HL-60 (cell line): Measurements from ENCODE around the gene CD3E.

ENCODE experiments used
- DNase-seq, 2 experiments: peaks; one replicate each; pipeline ENCODE4 v3.0.0-alpha.2; 2010 to 2020; ENCODE audit warnings: low read depth in 1 of 2, low spot score in 1 of 2
- H3K27ac ChIP-seq: fragments of 250-450 bp; sonication (Bioruptor Pico); replicated peaks from 2 replicates; pipeline ENCODE4 v1.5.1; 2020; ENCODE audit warnings: mild to moderate bottlenecking, moderate library complexity
- H3K27me3 ChIP-seq: fragments of 250-450 bp; sonication (Bioruptor Pico); 2 replicates; pipeline ENCODE4 v1.5.1; 2021; ENCODE audit warnings: mild to moderate bottlenecking, moderate library complexity; ENCODE audit not compliant: insufficient read depth, poor library complexity, severe bottlenecking
- H3K4me3 ChIP-seq: replicated peaks from 2 replicates; pipeline ENCODE4 v1.5.1; 2011; ENCODE audit warnings: mild to moderate bottlenecking, control low read depth, low read length; ENCODE audit not compliant: insufficient read depth
- CTCF ChIP-seq: IDR thresholded peaks from one replicate; pipeline ENCODE4 v1.5.1; 2011; ENCODE audit warnings: low read length, control low read depth, inconsistent platforms; ENCODE audit not compliant: insufficient read depth
- GABPA ChIP-seq: IDR thresholded peaks from 2 replicates; pipeline ENCODE4 v1.6.1; 2012; ENCODE audit warnings: low read depth
- POLR2AphosphoS5 ChIP-seq: IDR thresholded peaks from 2 replicates; pipeline ENCODE4 v1.6.1; 2012; ENCODE audit warnings: low read depth
- REST ChIP-seq: IDR thresholded peaks from 2 replicates; pipeline ENCODE4 v1.6.1; 2012; ENCODE audit warnings: low read depth; ENCODE audit not compliant: insufficient replicate concordance
- SPI1 ChIP-seq: IDR thresholded peaks from 2 replicates; pipeline ENCODE4 v1.6.1; 2012; ENCODE audit warnings: low read depth, mild to moderate bottlenecking, borderline replicate concordance

The CD3E gene

GRCh38 chr11:118325283-118325682 lies 20.8 kb downstream of the CD3E start:
- Histone ChIP-seq H3K4me3 (no peak overlapping the region), H3K27ac (no peak overlapping the region), H3K27me3 (no peaks in the 10 kb centered on the region)
- DNase-seq: no peak
- TF ChIP-seq CTCF (no peak), GABPA (no peak), SPI1 (no peak), POLR2AphosphoS5 (no peak), REST (no peak)

- no peak overlapping the region for H3K4me3 ChIP-seq
- H3K27ac ChIP-seq: no peak overlapping the region
- no peak for DNase-seq
- TF ChIP-seq POLR2AphosphoS5 (no peak), CTCF (no peak), SPI1 (no peak), GABPA (no peak), REST (no peak)
- H3K27me3 ChIP-seq: no peaks in the 10 kb centered on the region
Observed at GRCh38 chr11:118328745-118329144, 24.2 kb downstream of the CD3E start.

- Histone ChIP-seq H3K27me3 (no peaks in the 10 kb centered on the region), H3K27ac (no peak overlapping the region), H3K4me3 (no peak overlapping the region)
- DNase-seq: no peak
- no peak for TF ChIP-seq POLR2AphosphoS5
- TF ChIP-seq CTCF: no peak
- TF ChIP-seq GABPA: no peak
- no peak for TF ChIP-seq REST
- TF ChIP-seq SPI1: no peak
Observed at GRCh38 chr11:118334745-118335144, 30.2 kb downstream of the CD3E start.
